Mesenteric fat pad (tissue), 1 donor: ENCODE data around the gene FNIP1. TPM values are rescaled to one million over a fixed set of nuclear protein-coding genes. Genes with fewer than 3 reads are reported as not detected.
"Not testable (repeated sequence)": the region's sequence is repeated elsewhere in the genome, so short reads cannot be mapped to it uniquely, and the experiment has no call there.

Experiments used
- DNase-seq: peaks from one replicate; pipeline ENCODE4 v3.0.0-alpha.2; 2020; ENCODE audit warnings: low spot score
- total RNA-seq: library from RNA; stranded (reverse); fragmentation: NEBNext Ultra II Directional; extraction: Animal tissue kit (Norgen Biotek cat#: 25700); gene quantifications from one replicate; pipeline ENCODE4 v1.2.1, GENCODE V29; 2021
- donor health status: DM: yes; HTN: yes; CAD: no.

Gene FNIP1
- total RNA-seq, 1 donor from 2014 or later = 47.6 TPM

- DNase-seq = no peak
Observed at GRCh38 chr5:131754363-131754762, 42.5 kb downstream of the FNIP1 start.

DNA sequence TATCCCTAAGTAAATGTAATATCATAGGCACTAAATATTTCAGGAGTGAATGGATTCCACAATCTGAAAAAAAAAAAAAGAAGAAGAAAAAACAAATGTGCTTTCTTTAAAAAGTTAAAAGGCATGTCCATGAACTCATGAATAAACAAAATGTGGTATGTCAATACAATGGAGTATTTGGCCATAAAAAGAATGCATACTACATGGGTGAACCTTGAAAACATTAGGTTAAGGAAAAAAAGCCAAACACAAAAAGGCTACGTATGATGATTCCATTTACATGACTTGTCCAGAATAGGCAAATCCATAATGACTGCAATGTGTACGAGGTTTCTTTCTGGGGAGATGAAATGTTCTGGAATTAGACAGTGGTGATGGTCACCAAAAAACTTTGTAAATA is 45.3 kb downstream of the FNIP1 start:
- no peak for DNase-seq

DNA sequence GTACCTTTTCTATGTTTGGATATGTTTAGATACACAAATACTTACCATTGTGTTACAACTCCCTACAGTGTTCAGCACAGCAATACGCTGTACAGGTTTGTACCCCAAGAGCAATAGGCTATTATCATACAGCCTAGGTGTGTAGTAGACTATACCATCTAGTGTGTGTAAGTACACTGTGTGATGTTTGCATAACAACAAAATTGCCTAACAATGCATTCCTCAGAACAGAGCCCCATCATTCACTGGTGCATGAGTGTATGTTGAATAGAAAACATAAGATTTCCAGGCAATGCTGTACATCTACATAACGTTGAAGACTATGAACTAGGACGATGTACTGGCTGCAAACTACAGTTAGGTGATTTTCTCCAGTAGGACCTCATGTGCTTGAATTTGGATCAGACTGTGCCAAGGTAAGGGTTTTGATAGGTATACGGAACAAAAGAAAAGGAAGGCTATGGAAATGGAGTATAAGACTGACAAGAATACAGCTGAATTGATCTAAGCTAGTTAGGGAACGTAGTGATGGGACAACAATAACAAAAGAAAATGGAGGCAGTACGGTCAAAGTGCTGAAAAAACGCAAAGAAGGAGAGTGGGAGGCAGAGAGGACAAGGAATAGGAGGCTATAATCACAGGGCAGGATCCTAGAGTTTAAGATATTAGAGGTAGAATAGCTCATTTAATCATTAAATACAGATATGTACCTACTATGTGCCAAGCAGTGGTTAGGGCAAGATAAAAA is 46.9 kb downstream of the FNIP1 start:
- no peak for DNase-seq

DNA sequence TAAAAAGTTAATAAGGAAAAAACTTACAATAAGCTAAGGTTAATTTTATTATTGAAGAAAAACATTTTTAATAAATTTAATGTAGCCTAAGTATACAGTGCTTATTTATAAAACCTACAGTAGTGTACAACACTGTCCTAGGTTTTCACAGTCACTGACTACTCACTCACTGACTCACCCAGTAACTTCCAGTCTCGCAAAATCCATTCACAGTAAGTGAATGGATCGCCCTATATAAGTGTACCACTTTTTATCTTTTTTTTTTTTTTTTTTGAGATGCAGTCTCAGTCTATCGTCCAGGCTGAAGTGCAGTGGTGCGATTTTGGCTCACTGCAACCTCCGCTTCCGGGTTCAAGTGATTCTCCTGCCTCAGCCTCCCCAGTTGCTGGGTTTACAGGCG is 47.7 kb downstream of the FNIP1 start:
- no peak for DNase-seq

DNA sequence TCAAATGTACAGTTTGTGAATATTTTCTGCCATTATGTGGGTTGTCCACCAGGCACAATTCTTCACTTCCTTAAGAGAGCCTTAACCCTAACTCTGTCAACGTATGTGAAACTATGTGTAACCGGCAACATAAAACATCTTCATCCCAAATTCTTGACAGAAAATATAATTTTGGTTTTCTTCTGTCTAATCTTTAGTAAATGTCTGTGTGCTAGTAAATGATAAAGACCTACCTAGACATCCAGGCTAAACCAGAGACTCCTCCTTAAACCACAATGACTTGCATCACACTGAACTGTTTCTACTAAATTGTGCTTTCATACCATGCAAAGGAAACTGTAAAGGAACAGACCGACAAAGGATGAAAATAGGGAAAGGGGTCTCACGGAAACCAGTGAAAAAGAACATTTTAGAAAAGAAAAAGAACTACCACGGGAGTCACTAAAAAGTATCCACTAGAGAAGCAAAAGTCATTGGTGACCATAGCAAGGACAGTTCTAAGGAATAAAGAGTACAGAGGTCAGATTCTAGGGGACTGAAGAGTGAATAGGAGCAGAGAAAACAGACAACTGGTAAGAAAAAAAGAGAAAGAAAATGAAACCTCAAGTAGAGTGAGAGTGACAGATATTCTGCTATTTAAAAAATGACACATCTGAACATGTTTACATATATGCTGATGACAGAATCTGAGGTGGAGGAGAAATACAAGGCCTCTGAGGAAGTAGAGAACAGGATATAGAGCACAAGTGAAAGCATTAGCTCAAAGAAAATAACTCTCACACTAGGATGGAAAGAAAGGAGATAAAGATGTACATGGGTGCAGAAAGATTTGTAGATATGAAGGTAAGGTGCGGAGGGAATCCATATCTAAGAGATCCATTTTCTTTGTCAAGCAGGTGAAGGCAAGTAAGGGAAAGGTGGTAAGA is 49.4 kb downstream of the FNIP1 start:
- no peak for DNase-seq

DNA sequence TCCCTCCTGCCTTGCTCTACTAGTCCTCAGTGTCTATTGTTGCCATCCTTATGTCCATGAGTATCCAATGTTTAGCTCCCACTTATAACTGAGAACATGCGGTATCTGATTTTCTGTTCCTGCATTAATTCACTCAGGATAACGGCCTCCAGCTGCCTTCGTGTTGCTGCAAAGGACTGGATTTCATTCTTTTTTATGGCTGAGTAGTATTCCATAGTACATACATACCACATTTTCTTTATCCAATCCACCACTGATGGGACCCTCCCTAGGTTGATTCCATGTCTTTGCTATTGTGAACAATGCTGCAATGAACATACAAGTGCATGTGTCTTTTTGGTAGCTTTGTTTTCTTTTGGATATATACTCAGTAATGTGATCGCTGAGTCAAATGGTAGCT is 50.4 kb downstream of the FNIP1 start:
- DNase-seq = no peak

- DNase-seq = no peak
Observed at GRCh38 chr5:131745703-131746102, 51.1 kb downstream of the FNIP1 start.

DNA sequence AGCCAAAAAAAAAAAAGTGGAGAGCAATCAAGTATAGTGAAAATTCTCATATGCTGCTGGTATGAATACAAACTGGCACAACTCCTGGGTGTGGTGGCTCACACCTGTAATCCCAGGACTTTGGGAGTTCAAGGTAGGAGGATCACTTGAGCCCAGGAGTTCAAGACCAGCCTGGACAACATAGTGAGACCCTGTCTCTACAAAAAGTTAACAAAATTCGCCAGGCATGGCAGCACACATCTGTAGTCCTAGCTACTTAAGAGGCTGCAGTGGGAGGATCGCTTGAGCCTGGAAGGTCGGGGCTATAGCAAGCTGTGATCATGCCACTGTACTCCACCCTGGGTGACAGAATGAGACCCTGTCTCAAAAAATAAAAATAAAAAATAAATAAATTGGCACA is 51.7 kb downstream of the FNIP1 start:
- no peak for DNase-seq

DNA sequence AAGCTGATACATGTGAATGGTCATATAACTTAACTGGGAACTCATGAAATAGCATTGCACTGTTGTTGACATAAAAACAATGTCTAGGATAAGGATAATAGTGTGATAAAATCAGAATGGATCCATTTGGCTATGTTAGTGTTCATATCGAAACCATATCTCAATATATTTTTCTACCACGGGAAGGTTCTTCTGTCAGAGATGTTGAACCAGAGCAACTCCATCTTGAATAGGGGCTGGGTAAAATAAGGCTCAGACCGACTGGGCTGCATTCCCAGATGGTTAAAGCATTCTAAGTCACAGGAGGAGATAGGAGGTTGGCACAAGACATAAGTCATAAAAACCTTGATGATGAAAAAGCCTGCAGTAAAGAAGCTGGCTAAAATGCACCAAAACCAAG is 56.3 kb downstream of the FNIP1 start:
- no peak for DNase-seq

- DNase-seq = no peak
Observed at GRCh38 chr5:131735393-131735792, 61.4 kb downstream of the FNIP1 start.

GRCh38 chr5:131734939-131735338 is 61.9 kb downstream of the FNIP1 start:
- DNase-seq = not testable (repeated sequence)

DNA sequence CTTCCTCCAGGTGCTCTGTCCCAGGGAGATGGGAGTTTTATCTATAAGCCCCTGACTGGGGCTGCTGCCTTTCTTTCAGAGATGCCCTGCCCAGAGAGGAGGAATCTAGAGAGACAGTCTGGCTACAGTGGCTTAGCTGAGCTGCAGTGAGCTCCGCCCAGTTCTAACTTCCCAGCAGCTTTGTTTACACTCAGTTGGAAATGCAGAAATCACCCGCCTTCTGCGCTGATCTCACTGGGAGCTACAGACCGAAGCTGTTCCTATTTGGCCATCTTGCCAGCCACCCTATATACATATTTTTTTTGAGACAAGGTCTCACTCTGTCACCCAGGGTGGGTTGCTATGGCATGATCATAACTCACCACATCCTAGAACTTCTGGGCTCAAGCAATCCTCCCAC is 67.5 kb downstream of the FNIP1 start:
- not testable (repeated sequence) for DNase-seq

DNA sequence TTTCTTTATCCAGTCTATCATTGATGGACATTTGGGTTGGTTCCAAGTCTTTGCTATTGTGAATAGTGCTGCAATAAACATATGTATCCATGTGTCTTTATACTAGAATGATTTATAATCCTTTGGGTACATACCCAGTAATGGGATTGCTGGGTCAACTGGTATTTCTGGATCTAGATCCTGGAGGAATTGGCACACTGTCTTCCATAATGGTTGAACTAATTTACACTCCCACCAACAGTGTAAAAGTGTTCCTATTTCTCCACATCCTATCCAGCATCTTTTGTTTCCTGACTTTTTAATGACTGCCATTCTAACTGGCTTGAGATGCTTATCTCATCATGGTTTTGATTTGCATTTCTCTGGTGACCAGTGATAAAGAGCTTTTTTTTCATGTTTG is 72.7 kb downstream of the FNIP1 start:
- not testable (repeated sequence) for DNase-seq

DNA sequence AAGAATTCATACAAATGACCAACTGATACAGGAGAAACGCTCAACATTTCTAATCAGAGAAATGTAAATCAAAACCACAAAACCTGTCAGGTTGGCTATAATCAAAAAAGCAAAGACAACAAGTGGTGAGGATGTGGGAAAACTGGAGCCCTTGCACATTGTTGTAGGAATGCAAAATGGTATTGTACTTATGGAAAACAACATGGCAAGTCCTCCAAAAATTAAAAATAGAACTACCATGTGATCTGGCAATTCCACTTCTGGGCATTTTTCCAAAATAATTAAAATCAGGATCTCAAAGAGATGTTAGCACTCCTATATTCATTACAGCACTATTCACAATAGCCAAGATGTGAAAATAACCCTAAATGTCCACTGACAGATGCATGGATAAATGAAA is 76.1 kb downstream of the FNIP1 start:
- no peak for DNase-seq

- no peak for DNase-seq
Observed at GRCh38 chr5:131719564-131719963, 77.3 kb downstream of the FNIP1 start.

DNA sequence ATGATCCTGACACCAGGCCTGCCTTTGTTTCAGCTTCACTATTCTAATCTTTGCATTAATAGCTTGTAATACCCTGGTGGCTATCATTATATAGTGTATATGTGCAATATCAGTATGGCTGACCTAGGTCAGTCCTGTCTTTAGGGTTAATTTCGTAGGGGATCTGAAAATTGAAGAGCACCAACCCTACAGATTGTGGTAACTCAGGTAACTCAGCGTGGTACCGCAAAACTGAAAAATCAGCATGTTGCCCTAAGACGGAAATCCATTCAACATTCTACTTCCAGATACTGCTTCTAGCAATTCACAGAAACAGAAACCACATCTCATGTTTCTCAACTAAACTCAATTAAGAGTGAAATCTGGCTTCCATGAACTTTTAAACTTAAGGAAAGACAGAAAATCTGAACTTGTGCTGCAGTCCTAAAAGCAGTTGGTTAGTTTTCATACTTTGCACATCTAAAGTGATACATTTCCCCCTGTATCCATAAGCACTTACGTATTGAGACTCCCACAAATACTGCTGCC is 78.3 kb downstream of the FNIP1 start:
- no peak for DNase-seq

DNA sequence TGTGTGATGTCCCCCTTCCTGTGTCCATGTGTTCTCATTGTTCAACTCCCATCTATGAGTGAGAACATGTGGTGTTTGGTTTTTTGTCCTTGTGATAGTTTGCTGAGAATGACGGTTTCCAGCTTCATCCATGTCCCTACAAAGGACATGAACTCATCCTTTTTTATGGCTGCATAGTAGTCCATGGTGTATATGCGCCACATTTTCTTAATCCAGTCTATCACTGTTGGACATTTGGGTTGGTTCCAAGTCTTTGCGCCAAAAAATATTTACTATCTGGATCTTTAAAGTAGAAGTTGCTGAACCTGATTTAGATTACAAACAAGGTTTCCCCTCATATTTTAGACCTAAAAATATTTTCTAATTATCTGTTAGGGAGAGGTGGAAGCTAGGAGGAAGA is 79.7 kb downstream of the FNIP1 start:
- not testable (repeated sequence) for DNase-seq

DNA sequence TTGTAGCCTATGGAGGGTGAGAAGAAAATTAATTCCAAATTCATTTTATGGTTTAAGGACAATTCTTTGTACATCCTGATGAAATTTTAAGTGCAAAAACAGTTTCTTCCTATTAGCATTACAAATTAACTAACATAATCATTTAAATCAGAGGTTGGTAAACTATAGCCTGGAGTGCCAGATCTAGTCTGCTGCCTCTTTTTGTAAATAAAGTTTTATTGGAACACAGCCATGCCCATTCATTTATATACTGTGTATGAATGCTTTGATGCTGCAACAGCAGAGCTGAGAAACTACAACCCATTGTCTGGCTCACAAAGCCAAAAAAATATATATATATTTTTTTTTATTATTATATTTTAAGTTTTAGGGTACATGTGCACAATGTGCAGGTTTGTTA is 80.2 kb downstream of the FNIP1 start:
- no peak for DNase-seq

- no peak for DNase-seq
Observed at GRCh38 chr5:131710391-131710790, 86.4 kb downstream of the FNIP1 start.

- DNase-seq = no peak
Observed at GRCh38 chr5:131709043-131709442, 87.8 kb downstream of the FNIP1 start.

DNA sequence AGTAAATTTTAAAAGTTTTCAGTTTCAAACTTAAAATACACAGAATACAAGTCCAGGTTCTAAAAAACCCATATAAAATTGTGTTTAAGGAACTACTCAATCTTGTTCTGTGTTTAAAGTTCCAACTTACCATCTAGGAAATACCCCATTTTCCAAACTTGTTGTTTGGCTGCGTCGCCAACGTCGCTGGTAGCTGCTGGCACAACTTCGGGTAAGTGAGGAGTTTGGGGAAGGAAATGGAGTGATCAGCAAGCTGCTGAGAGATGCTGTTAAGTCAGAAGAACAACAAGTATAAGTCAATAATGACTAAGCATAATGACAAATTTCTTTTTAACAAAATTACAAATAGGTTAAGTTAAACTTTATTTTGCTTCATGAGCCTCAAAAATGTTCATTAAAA is 90.5 kb downstream of the FNIP1 start:
- no peak for DNase-seq

GRCh38 chr5:131694926-131695325 is 101.9 kb downstream of the FNIP1 start:
- DNase-seq = no peak
